Measurements from ENCODE around the gene FDPS. TPM values are rescaled to one million over a fixed set of nuclear protein-coding genes. Genes with fewer than 3 reads are reported as not detected.

FDPS gene
- total RNA-seq, 2 experiments from 2014 or later: 255 to 354 TPM

DNA sequence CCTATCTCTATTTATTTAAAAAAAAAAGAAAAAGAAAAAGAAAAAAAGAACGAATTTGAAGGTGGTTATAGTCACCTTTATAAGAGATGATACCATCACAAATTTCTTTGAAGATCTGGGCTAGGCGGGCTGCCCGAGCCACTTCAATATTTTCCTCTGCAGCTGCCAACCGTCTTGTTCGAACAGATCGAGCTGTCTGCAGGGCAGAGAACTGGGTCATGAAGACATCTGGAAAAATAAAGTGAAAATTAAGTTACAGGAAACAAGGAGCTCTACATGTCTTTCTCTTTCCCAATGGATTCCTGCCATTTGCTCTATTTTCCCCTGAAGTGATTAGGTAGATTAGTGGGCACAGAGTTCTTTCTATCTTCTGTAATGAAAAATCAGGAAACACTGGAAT lies 44.0 kb downstream of the FDPS start:
- ChIA-PET CTCF (interaction anchor here (0.9 kb wide), 1 partner anchor 180 kb away, joined by 3 read pairs; the partner anchor contains the start of gene KRTCAP2), POLR2A (interaction anchor here (0.7 kb wide), 1 partner anchor 27 kb away, joined by 5 read pairs; no protein-coding TSS in a partner anchor)
- no peak for DNase-seq
- Mint-ChIP-seq H3K27me3 (no peaks in the 10 kb centered on the region), H3K27ac (no peak overlapping the region), H3K9me3 (ENCODE audit: low read depth) (no peaks in the 10 kb centered on the region), H3K4me3 (no peak overlapping the region), H3K36me3 (ENCODE audit: low read depth) (peaks cover 47% of the 10 kb centered on the region), H3K4me1 (no peaks in the 10 kb centered on the region)
- intact Hi-C loops (cut with DNase I, micrococcal nuclease): loop anchor here in 1 of 2 experiments (10.0 kb wide), 1 partner anchor 242 kb away; no protein-coding TSS in a partner anchor
- no peak for ATAC-seq

DNA sequence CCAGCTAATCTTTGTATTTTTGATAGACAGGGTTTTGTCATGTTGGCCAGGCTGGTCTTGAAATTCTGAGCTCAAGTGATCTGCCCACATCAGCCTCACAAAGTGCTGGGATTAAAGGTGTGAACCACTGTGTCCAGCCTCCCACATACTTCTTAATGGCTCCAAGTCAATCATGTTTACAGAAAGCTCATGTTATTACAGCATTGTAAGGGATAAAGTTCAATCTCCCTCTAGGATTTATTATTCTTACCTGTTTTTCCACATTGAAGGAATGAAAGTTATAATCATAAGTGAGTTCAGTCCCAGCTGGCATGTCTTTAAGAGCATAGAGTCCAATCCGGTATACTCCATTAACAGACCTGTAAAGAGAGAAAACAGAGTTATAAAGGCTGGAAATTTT lies 51.4 kb downstream of the FDPS start:
- Mint-ChIP-seq H3K36me3 (ENCODE audit: low read depth) (peaks cover 13% of the 10 kb centered on the region), H3K27me3 (no peaks in the 10 kb centered on the region), H3K4me3 (no peak overlapping the region), H3K4me1 (no peaks in the 10 kb centered on the region), H3K9me3 (ENCODE audit: low read depth) (no peaks in the 10 kb centered on the region), H3K27ac (no peak overlapping the region)
- ChIA-PET CTCF (no interaction called here), POLR2A (no interaction called here)
- DNase-seq: no peak
- intact Hi-C loops (cut with DNase I, micrococcal nuclease): no loop called here
- ATAC-seq: no peak

Small RNAs within 50 kb of the gene (microRNA-seq; reads per million reads assigned to microRNA genes)
- gene MIR555 (ENCODE audit: borderline replicate concordance): not detected

Other genes with a start within 250 kb of the FDPS start
- gene EFNA4, start 245.1 kb upstream of the FDPS start, total RNA-seq: 1 to 10 TPM; 6.3 to 6.5 TPM
- 1 to 10 TPM; 5.1 to 6.9 TPM for gene EFNA3, start 230.0 kb upstream of the FDPS start, total RNA-seq
- gene EFNA1, start 181.0 kb upstream of the FDPS start, total RNA-seq: 1 to 10 TPM in 1 of 2 experiments, under 1 TPM in 1; 0.82 to 1.1 TPM
- 10 to 100 TPM; 50.2 to 58.0 TPM for gene SLC50A1, start 173.0 kb upstream of the FDPS start, total RNA-seq
- gene DPM3, start 168.3 kb upstream of the FDPS start, total RNA-seq: 10 to 100 TPM; 29.8 to 34.3 TPM
- gene KRTCAP2, start 135.6 kb upstream of the FDPS start, total RNA-seq: 100 to 1,000 TPM; 125 to 300 TPM
- gene TRIM46, start 135.0 kb upstream of the FDPS start, total RNA-seq: 1 to 10 TPM; 6.3 to 6.9 TPM
- 10 to 100 TPM; 12.8 to 13.7 TPM for gene THBS3, start 101.0 kb upstream of the FDPS start, total RNA-seq
- 10 to 100 TPM; 52.8 to 52.9 TPM for gene MTX1, start 100.2 kb upstream of the FDPS start, total RNA-seq
- 10 to 100 TPM; 29.7 to 34.8 TPM for gene ENTREP3, start 53.4 kb upstream of the FDPS start, total RNA-seq
- gene SCAMP3, start 46.5 kb upstream of the FDPS start, total RNA-seq: 10 to 100 TPM; 82.0 to 95.5 TPM
- gene CLK2, start 35.4 kb upstream of the FDPS start, total RNA-seq: 10 to 100 TPM; 81.4 to 86.6 TPM
- 1 to 10 TPM; 1.9 to 2.3 TPM for gene HCN3, start 31.4 kb upstream of the FDPS start, total RNA-seq
- gene PKLR, start 7.4 kb upstream of the FDPS start, total RNA-seq: not detected
- gene RUSC1, start 12.0 kb downstream of the FDPS start, total RNA-seq: 10 to 100 TPM; 21.3 to 22.2 TPM

All from activated CD4-positive, alpha-beta T cell treated with anti-CD3 and anti-CD28 coated beads for 36 hours (primary cell).